NCI-H1105 (cell line): ENCODE data around the gene AOPEP.

Source experiments
- DNase-seq: peaks from one replicate; lab custom pipeline; 2025; lab: John Stamatoyannopoulos, UW

Gene AOPEP

GRCh38 chr9:94993821-94994165 is 267.3 kb downstream of the AOPEP start:
- no peak for DNase-seq

GRCh38 chr9:94995048-94995693 is 268.7 kb downstream of the AOPEP start:
- DNase-seq: no peak

GRCh38 chr9:94996641-94997040 is 270.1 kb downstream of the AOPEP start:
- no peak for DNase-seq

- DNase-seq: no peak
These were observed 271.2 kb downstream of the AOPEP start for GRCh38 chr9:94997727-94998126.

- DNase-seq: no peak
These were observed 273.3 kb downstream of the AOPEP start for GRCh38 chr9:94999832-95000231.

- no peak for DNase-seq
These were observed 274.3 kb downstream of the AOPEP start for GRCh38 chr9:95000821-95001220.

GRCh38 chr9:95001720-95002119 is 275.2 kb downstream of the AOPEP start:
- no peak for DNase-seq

GRCh38 chr9:95003689-95004410 is 277.4 kb downstream of the AOPEP start:
- peak; percentile 27 for DNase-seq

GRCh38 chr9:95004411-95005277 is 278.1 kb downstream of the AOPEP start:
- DNase-seq: peak; percentile 55

- peak; percentile 32 for DNase-seq
These were observed 279.0 kb downstream of the AOPEP start for GRCh38 chr9:95005278-95006143.

- no peak for DNase-seq
These were observed 280.8 kb downstream of the AOPEP start for GRCh38 chr9:95007226-95007869.

GRCh38 chr9:95008151-95008771 is 281.8 kb downstream of the AOPEP start:
- no peak for DNase-seq

- DNase-seq: no peak
These were observed 283.0 kb downstream of the AOPEP start for GRCh38 chr9:95009459-95009858.

- no peak for DNase-seq
These were observed 283.9 kb downstream of the AOPEP start for GRCh38 chr9:95010431-95010838.

GRCh38 chr9:95012035-95012708 is 285.7 kb downstream of the AOPEP start:
- no peak for DNase-seq

GRCh38 chr9:95012902-95013301 is 286.4 kb downstream of the AOPEP start:
- no peak for DNase-seq

GRCh38 chr9:95014917-95015316 is 288.4 kb downstream of the AOPEP start:
- no peak for DNase-seq

- DNase-seq: no peak
These were observed 289.1 kb downstream of the AOPEP start for GRCh38 chr9:95015569-95015968.

GRCh38 chr9:95017062-95017461 is 290.6 kb downstream of the AOPEP start:
- DNase-seq: no peak

- no peak for DNase-seq
These were observed 291.2 kb downstream of the AOPEP start for GRCh38 chr9:95017661-95018060.
